Activated CD8-positive, alpha-beta memory T cell treated with anti-CD3 and anti-CD28 coated beads, Interleukin-2, amount 50 U/mL, for 1 hour (primary cell): Measurements from ENCODE around the gene GAS2.
"Not testable (repeated sequence)": the region's sequence is repeated elsewhere in the genome, so short reads cannot be mapped to it uniquely, and the experiment has no call there.

Experiments used
- DNase-seq: peaks from one replicate; pipeline ENCODE4 v3.0.0-alpha.2; 2020; ENCODE audit errors: extremely low read depth

The GAS2 gene

DNA sequence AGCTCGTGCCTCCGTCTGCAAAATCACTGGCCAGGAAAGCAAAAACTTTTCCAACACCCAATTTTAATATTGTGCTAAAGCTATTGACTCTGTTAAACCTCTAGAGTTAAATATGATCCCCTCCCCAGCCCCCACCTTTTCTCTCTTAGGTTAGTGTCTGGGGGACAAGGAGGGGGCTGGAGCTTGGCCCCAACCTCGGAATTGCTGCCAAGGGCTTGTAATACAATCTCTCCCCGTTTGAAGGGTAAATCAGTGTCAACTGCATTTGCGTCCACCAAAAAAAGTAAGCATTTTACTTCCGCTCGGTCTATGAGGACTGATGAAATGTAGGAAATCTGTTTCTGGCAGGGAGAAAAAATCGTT, at the start of gene GAS2:
GAS2 (plus strand) TSS at position 287 of the 363 bp plus-strand sequence. CDS start 8,259 bp downstream, outside the sequence.
- DNase-seq, result no peak

DNA sequence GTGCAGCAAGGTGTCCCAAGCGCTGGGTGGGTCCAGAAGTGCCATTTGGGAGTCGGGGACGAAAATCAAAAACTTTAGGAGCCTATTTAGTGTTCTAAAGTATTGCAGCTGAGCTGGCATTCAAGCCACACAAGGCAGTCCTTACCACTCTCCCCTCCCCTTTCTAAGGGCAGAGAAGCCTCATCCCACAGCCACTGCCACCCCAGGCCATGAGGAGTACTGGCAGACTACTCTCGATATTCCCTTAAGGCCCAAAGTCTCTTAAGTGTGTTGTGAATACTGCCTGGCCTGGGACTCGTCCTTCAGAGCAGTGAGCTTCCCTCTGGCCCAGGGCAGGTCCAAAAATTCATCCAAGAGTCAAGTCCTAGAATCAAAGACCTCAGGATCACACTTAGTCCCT, 48.5 kb upstream of the GAS2 start:
- DNase-seq, result no peak

DNA sequence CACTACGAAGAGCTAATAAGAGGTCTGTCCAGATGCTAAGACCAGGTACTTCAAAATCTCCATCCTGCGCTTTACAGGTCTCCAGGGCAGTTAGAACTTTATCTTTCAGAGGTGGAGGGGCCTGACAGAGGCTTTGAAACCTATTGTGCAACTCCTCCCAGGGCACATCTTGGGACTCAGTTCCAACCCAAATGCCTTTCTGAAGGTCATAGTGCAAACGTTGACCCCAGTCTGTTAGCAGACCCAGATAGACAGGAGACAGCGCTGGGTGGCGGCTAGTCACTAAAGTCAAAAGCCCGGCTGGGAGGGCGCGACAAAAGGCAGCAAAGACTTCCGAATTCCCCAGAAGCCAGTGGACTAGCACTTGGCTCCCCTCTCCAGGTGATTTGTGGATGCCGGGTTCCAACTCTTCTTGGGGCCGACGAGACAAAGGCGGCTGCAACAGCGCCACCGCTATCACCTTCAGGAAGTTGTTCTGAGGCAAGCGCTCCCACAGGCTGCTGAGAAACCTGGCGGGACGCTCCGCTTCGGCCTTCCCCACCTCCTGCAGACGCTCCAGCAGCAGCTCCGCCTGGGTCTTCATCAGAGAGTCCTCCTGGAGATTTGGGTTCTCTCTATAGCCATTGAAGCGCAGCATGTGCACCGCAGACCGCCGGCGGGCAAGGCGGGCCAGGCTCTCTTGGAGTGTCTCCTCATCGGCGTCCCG, 41.5 kb upstream of the GAS2 start:
- DNase-seq, result peak; percentile 17

DNA sequence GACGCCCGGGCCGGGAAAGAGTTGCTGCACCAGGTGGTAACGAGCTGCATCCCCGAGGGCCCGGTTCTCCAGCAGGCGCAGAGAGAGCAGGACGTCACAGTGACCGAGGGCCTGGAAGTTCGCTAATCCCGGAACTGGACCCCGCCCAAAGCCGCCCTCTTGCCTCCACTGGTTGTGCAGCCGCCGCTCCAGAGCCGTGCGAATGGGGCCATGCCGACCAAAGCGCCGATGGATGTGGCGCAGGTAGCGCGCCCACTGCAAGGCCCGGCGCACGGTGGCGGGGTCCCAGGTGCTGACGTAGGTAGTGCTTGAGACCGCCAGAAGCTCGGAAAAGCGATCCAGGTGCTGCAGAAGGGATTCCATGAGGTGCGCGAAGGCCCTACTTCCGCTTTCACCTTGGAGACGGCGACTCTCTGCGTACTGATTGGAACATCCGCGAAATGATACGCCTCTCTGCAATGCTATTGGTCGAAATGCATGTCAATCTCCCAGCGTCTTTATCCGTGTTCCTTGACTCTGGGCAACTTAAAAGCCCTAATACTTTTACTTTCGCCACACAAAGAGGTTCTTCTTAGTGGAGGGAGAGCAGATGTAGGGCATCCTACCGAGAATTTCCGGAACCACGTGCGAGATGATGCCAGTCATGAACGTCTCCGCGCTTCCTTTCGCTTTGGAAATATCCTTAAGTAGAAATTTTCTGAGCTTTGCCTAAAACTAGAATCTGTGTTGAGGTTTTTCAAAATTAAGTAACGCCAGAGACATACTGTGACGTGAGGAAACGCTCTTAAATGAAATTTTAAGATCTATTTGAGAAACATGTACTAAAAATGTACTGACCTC, 40.7 kb upstream of the GAS2 start, which contains the start of gene FANCF:
FANCF (minus strand) TSS at position 376 of the 840 bp plus-strand sequence; CDS start at position 363, 13 bp downstream.
- DNase-seq, result peak; percentile 97

GRCh38 chr11:22626573-22627239, 39.7 kb upstream of the GAS2 start:
- DNase-seq, result no peak

DNA sequence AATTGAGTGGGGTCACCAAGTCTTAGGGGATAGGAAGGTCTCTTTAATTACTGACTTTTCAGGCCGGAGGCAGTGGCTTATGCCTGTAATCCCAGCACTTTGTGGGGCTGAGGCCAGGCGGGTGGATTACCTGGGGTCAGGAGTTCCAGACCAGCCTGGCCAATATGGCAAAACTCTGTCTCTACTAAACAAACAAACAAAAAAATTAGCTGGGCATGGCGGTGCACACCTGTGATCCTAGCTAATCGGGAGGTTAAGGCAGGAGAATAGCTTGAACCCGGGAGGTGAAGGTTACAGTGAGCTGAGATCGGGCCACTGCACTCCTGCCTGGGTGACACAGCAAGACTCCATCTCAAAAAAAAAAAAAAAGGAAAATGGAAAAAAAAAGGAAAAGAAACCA, 39.0 kb upstream of the GAS2 start:
- DNase-seq, result no peak

DNA sequence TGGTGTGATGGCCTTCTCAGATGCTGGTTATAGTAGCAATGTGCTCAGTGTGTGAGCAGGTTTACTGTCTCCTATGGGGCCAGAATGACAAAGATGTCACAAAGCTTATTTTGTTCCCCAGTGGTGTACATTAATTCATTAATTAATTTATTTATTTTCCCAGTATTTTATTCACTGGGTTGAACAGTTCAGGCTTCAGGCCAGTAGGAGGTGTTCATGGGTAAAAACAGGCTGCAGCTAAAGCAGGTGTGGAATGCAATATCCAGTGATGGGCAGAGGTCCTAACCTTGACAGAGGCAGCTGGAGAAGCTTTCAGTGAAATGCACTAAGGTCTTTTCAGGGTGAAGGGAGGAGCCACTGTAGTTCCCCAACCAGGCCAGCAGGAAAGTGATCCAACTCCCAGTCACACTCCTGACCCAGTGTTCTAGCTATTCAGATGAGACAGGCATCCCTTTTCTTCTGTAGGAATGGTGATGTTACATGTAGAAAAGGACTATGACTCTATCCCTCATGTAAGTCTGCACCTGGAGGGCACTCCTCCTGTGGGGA, 33.0 kb upstream of the GAS2 start:
- no peak for DNase-seq

- DNase-seq, result no peak
Measured at GRCh38 chr11:22634897-22635629, 31.3 kb upstream of the GAS2 start.

GRCh38 chr11:22635689-22636088, 30.7 kb upstream of the GAS2 start:
- DNase-seq, result no peak

DNA sequence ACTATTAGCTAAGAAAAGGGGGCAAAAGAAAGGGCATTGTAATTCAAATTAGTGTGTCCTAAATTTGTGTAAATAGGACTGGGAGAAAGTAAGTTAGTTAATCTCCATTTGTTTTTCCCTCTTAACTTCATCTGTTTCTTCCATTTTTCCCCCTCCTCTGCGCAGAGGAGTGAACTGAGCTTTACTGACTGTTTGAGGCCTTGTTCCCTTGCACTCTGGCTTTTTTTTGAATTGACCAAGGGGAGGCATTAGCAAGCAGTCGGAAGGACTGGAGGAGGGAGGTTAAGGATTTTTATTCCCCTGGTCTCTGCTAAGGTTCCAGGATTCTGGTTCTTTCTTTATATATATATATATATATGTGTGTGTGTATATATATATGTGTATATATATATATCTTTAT, 25.5 kb upstream of the GAS2 start:
- no peak for DNase-seq

DNA sequence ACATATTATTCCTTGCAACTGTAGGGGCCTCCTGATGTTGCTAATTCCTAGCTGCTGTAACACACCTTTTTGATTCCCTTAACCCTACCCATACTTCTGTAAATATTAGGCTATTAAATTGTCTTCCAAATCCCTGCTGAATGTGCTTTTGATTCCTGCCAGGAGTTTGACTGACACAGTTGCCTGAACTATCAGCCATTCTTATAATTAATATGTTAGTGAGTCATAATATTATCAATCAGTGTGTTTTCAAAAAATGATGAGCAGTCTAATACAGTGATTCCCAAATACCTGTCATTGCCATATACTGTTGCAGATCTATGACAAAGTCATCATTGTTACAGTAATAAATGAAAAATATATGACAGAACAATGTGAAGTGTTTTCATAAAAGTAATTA, 24.9 kb upstream of the GAS2 start:
- no peak for DNase-seq

DNA sequence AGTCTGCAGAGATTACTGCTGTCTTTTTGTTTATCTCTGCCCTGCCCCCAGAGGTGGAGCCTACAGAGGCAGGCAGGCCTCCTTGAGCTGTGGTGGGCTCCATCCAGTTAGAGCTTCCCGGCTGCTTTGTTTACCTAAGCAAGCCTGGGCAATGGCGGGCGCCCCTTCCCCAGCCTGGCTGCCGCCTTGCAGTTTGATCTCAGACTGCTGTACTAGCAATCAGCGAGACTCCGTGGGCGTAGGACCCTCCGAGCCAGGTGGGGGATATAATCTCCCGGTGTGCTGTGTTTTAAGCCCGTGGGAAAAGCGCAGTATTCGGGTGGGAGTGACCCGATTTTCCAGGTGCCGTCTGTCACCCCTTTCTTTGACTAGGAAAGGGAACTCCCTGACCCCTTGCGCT, 14.1 kb upstream of the GAS2 start:
- not testable (repeated sequence) for DNase-seq

DNA sequence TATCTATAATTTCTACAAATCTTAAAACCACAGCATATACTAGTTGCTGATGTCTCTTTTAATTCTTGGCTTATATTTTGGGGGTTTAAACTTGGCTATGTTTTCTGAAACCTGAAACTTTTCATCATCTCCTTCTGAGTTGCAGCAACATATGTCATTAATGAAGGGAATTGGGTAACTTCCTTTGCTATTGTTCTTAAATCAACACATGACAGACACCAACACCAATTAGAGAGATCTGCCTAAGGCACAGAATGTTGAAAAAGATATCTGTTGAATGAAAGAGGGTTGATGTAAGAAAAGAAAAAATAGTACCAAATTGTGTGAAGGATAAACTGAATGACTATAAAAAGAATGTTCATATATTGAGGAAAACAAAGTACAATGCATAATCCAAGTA, 10.3 kb upstream of the GAS2 start:
- no peak for DNase-seq

DNA sequence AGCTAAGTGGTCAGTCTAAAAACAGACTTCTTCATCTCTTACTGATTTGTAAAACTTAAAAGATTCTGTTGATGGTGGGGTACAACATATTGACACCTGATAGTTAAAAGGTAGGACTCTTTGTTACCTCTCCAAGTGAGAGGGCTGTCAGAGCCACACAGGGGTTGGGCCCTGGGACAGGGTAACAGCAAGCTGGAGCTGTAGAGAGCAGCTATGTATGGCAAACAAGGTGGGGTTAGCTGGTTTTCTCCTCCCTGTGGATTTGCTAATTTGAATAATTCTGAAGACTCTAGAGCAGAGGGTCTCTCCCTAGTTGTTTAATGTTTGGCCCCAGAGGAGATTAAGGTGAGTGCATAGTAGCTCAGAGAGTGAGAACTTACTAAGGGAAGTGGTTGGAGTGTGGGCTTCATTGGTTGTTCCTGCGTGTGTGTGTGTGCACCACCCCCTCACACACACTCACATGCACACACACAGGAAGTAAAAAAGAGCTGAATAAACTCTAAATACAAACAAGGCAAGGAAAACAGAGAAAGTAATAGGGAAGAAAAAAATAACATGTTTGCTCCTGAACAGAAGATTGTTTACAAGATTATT, 9.2 kb upstream of the GAS2 start:
- DNase-seq, result no peak

DNA sequence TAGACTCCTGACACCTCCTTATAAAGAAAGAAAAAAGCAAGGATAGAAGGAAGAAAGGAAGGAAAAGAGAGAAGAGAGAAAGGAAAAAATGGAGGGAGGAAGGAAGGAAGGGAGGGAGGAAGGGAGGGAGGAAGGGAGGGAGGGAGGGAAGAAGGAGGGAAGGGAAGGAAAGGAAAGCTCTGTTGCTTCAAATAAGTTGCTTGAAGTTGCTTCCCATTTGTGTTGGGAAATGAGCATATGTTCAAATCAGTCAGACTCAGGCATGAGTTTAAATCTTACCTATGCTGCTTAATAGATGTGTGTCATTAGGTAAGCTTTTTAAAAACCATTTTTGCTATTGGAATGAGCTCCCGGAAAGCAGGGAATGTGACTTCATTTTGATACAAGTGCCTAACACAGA, 6.6 kb upstream of the GAS2 start:
- DNase-seq, result no peak

DNA sequence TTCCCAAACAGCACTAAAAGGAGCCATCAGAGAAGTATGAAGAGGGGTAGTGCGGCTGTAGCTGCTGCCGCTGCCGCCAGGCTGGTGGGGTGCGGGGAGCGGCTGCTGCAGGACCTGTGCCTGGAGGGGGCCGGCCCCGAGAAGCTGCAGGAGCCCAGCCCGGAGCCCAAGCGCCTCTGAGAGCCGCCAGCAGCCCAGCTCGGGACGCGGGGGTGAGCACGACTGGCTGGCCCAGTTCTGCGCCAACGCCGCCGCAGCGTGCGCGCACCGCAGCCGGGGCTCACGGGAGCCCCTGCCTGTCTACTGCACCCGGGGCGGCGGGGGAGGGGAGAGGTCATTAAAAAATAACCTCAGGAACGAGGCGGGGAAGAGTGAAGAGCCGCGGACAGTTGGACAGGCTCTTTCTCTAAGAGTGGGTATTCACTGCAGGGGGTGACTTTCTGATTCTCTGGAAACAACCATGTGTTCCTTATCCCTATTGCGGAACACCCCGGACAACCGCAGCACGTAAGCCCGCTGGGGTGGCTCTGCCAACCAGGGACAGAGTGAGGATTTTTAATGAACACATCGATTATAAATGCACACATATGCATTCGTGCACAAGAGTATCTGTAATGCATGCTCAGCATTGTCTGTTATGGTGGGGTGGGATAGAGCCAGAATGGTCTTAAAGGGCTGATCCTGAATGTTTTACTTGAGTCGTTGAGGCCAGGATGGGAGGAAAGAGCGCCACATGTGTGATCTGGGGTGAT, 453 bp downstream of the GAS2 start:
- DNase-seq, result no peak

DNA sequence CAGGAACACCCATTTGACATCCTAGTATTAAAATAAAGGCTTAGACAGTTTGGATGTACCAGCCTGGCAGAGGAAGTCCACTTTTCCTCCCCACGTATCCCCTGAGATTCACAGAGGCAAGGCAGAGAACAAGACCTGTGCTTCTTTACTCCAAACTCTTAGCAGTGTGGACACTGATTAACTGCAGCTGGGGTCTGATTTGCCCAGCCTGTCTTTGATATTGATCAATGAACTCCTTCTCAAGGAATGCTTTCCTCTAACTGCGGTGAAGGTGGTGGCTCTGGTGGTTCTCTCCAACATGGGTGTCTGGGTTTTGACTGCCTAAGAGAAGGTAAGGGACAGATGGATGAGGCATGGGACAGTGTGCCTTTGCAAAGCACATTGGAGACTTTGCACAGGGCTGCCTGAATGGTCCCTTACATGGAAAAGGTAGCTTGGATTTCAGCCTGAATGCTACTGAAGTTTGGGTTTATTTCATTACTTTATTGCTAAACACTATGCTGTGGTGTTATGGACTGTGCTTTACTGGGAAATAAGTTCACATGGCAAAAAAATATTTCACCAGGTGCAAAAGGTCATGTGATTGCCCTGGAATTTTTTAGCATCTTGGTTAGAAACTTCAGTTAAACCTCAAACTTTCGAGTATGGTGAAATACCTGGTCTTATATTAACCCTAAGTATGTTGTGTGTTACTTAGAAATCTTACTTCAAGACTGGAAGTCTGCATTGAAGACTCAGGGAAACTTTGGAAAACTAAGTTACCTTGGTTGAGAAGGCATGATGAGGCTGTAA, 1.8 kb downstream of the GAS2 start:
- DNase-seq, result no peak

GRCh38 chr11:22669368-22669767, 3.0 kb downstream of the GAS2 start:
- no peak for DNase-seq

GRCh38 chr11:22670830-22671229, 4.4 kb downstream of the GAS2 start:
- DNase-seq, result no peak

DNA sequence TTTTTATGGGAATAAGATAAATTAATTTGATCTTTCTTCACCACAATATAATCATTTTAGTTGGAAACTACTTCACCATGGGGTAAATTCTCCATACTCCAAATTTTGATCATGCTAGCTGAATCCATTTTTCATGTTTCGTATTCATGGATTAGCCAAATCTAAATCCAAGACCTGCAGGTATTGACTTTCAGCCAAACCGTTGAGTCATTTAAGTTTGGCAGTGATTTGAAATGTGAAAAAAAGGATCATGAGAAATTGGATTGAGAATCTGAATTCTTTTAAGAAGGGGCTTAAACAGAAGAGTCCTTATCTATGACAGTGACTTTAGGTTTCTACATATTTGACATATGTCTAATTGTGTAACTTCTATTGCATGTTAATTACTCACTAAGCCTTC, 5.3 kb downstream of the GAS2 start:
- DNase-seq, result no peak
